H1 (cell line): ENCODE measurements around the gene VPS13D. TPM values are rescaled to one million over a fixed set of nuclear protein-coding genes. Genes with fewer than 3 reads are reported as not detected.

Experiments
- HDAC6 ChIP-seq: IDR thresholded peaks from one replicate; pipeline ENCODE4 v1.7.1; 2012; ENCODE audit warnings: low read depth, mild to moderate bottlenecking, inconsistent platforms, low read length, moderate library complexity
- SIX5 ChIP-seq: IDR thresholded peaks from 2 replicates; pipeline ENCODE4 v1.6.1; 2011; ENCODE audit warnings: mild to moderate bottlenecking, low read depth, low read length
- polyA plus RNA-seq, 7 experiments: library from polyadenylated mRNA; depleted of rRNA in 3 of 7; stranded (reverse) in 5 of 7; unstranded in 2 of 7; fragments of >200 nt in 5 of 7; fragments of 200-250 nt in 2 of 7; gene quantifications; 1 replicate in 5 of 7; 2 replicates in 1 of 7; 4 replicates in 1 of 7; pipeline versions ENCODE4 v1.2.1 to v1.2.3, GENCODE V29; 2011 to 2013; ENCODE audit warnings: missing spikeins in 2 of 7, mixed read lengths in 2 of 7
- total RNA-seq: library from RNA; stranded (reverse); fragmentation: NEBNext Ultra II Directional; extraction: Animal tissue kit (Norgen Biotek cat#: 25700); gene quantifications from 2 replicates; pipeline ENCODE4 v1.2.1, GENCODE V29; 2021

Gene VPS13D
- total and polyA plus RNA-seq, 2 of the 8 experiments (the other 6 are each of a cell fraction or from before 2014, with no cell fraction given), result 10.9 to 31.2 TPM

GRCh38 chr1:12479311-12479710 is 249.5 kb downstream of the VPS13D start (continued):
- TF ChIP-seq HDAC6 (no peak), SIX5 (no peak)
- TF ChIP-seq, all 59 proteins: peak for 0
